Measurements from ENCODE around the gene LRRC51. TPM values are rescaled to one million over a fixed set of nuclear protein-coding genes. Genes with fewer than 3 reads are reported as not detected.

The LRRC51 gene
- total and polyA plus RNA-seq, 2 of the 8 experiments (the other 6 are each of a cell fraction or from before 2014, with no cell fraction given) = 7.7 to 7.9 TPM

DNA sequence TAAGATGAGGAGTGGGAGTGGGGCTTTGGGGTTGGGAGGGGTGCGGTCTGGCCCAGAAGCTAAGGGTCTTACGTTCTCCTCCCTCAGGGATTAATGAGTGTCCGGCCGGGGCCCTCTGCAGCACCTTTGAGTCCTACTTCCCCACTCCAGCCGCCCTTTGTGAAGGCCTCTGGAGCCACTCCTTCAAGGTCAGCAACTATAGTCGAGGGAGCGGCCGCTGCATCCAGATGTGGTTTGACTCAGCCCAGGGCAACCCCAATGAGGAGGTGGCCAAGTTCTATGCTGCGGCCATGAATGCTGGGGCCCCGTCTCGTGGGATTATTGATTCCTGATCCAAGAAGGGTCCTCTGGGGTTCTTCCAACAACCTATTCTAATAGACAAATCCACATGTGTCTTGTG, 58.9 kb downstream of the LRRC51 start:
- Histone ChIP-seq H3K79me2 (ENCODE audit: control insufficient read depth in 1 of 2, insufficient read depth in 2 of 2, low read length in 2 of 2) (no peaks in the 10 kb centered on the region), H3K56ac (replicated peaks; ENCODE audit: insufficient read length, low read depth, low read length) (no peak overlapping the region), H3K27me3 (replicated peaks in 1 of 4; ENCODE audit: control insufficient read depth in 3 of 4, extremely low read depth in 1 of 4, insufficient read depth in 3 of 4, low read length in 3 of 4) (no peaks in the 10 kb centered on the region), H3K4me1 (replicated peaks in 1 of 4; ENCODE audit: control insufficient read depth in 3 of 4, insufficient read depth in 4 of 4, low read length in 3 of 4) (no peaks in the 10 kb centered on the region), H2BK20ac (ENCODE audit: low read length) (no peak overlapping the region), H3K4me2 (ENCODE audit: insufficient read depth in 1 of 2, low read depth in 2 of 2, low read length in 2 of 2) (no peak overlapping the region), H2BK120ac (replicated peaks; ENCODE audit: low read depth, low read length) (no peak overlapping the region), H3K9ac (replicated peaks in 1 of 4; ENCODE audit: extremely low read depth in 1 of 4, low read depth in 3 of 4, low read length in 3 of 4) (no peak overlapping the region), H2AK5ac (ENCODE audit: low read depth, low read length) (no peak overlapping the region), H3K18ac (ENCODE audit: extremely low read depth, low read length) (no peak overlapping the region), H4K20me1 (replicated peaks in 1 of 2; ENCODE audit: control insufficient read depth in 1 of 2, insufficient read depth in 2 of 2, low read length in 2 of 2) (no peaks in the 10 kb centered on the region), H3K27ac (ENCODE audit: low read depth, low read length) (no peak overlapping the region), H3K23me2 (ENCODE audit: low read depth, low read length) (no peaks in the 10 kb centered on the region), H4K91ac (replicated peaks; ENCODE audit: insufficient read length, low read length) (no peak overlapping the region), H2BK5ac (ENCODE audit: low read depth, low read length) (no peak overlapping the region), H2AFZ (ENCODE audit: low read length) (no peak overlapping the region), H4K5ac (ENCODE audit: insufficient read length, low read depth, low read length) (no peak overlapping the region), H2BK15ac (ENCODE audit: low read length) (no peak overlapping the region), H3K4ac (replicated peaks; ENCODE audit: insufficient read length, low read depth, low read length) (no peak overlapping the region), H2BK12ac (ENCODE audit: low read depth, low read length) (no peak overlapping the region), H3K14ac (ENCODE audit: insufficient read length) (no peak overlapping the region), H4K8ac (ENCODE audit: extremely low read depth, insufficient read depth, low read length) (no peak overlapping the region), H3K9me3 (ENCODE audit: insufficient read depth in 2 of 2, low read depth in 1 of 2, low read length in 1 of 2) (no peaks in the 10 kb centered on the region), H3K4me3 (ENCODE audit: extremely low read depth in 1 of 4, insufficient read depth in 2 of 4, low read depth in 3 of 4, low read length in 4 of 4) (no peak overlapping the region), H3K36me3 (ENCODE audit: control insufficient read depth in 2 of 4, insufficient read depth in 4 of 4, low read length in 3 of 4) (no peaks in the 10 kb centered on the region), H3K23ac (ENCODE audit: insufficient read length) (no peak overlapping the region), H3K79me1 (ENCODE audit: low read depth, low read length) (no peaks in the 10 kb centered on the region)
- no peak for DNase-seq (ENCODE audit: low read depth in 1 of 2, low spot score in 2 of 2)
- WGBS, 2 experiments (ENCODE audit: extremely low coverage in 1 of 2, insufficient coverage in 1 of 2, insufficient read length in 1 of 2, insufficient replicate concordance in 2 of 2, low coverage in 1 of 2, low lambda C conversion rate in 2 of 2, missing lambda C conversion rate in 1 of 2) = 96% methylated on average over 10 of the region's 11 CpGs; no CpG with 5 or more reads in 1 of the 2 experiments
- POLR2A ChIA-PET (ENCODE audit: partially characterized antibody) = no interaction called here
- FAIRE-seq = no peak
- CTCF ChIA-PET (ENCODE audit: partially characterized antibody) = interaction anchor here (0.8 to 3.5 kb wide), 4 partner anchors 14 to 125 kb away, joined by 3 to 13 read pairs (median 5); no protein-coding TSS in a partner anchor
- TF ChIP-seq SIX5 (IDR thresholded peaks at IDR 0.05; ENCODE audit: low read depth, low read length) (no peak), SP4 (IDR thresholded peaks at IDR 0.05; ENCODE audit: low read length) (no peak), MAFK (IDR thresholded peaks at IDR 0.05; ENCODE audit: low read depth, low read length) (no peak), NANOG (IDR thresholded peaks at IDR 0.05; ENCODE audit: insufficient read depth, low read depth, low read length, poor library complexity, severe bottlenecking) (no peak), BCL11A (IDR thresholded peaks at IDR 0.05; ENCODE audit: low read depth in 2 of 2, low read length in 2 of 2) (no peak), JUND (IDR thresholded peaks at IDR 0.05; ENCODE audit: low read length) (no peak), SIN3A (conservative IDR thresholded peaks at IDR 0.05 in 1 of 2, IDR thresholded peaks at IDR 0.05 in 1 of 2; ENCODE audit: low read depth in 1 of 2, low read length in 2 of 2) (no peak), CREB1 (IDR thresholded peaks at IDR 0.05) (no peak), KDM1A (IDR thresholded peaks at IDR 0.05; ENCODE audit: borderline replicate concordance, low read length) (no peak), SP2 (IDR thresholded peaks at IDR 0.05; ENCODE audit: low read length) (no peak), CTBP2 (IDR thresholded peaks at IDR 0.05; ENCODE audit: borderline replicate concordance, insufficient read depth, insufficient read length, low read length) (no peak), SRF (IDR thresholded peaks at IDR 0.05; ENCODE audit: low read depth, low read length) (no peak), SIRT6 (IDR thresholded peaks at IDR 0.05; ENCODE audit: low read length) (no peak)
- TF ChIP-seq, protein P1, sequence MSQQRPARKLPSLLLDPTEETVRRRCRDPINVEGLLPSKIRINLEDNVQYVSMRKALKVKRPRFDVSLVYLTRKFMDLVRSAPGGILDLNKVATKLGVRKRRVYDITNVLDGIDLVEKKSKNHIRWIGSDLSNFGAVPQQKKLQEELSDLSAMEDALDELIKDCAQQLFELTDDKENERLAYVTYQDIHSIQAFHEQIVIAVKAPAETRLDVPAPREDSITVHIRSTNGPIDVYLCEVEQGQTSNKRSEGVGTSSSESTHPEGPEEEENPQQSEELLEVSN (IDR thresholded peaks at IDR 0.05) = no peak
